ENCODE data around the gene ZFHX3.

DNA sequence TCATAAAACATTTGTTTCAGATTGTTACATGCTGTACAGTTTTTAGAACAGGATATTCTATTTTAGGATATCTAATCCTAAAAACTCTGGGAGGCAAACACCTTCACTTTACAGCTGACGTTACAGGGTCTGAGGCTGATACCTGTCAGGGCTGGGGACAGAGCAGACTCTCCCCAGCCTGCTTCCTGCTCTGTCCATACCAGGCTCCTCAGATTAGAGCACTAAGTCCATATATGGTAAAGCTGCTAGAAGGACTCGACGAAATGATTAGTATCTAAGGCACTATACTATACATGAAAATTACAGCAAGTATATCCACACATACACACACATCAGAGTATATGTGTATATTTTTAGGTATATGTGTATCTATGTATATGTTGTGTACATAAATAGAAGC lies 125.2 kb downstream of the ZFHX3 start:
- no peak for TF ChIP-seq ESRRA (IDR thresholded peaks at IDR 0.05; ENCODE audit: low read length)
- TF ChIP-seq, protein P1, sequence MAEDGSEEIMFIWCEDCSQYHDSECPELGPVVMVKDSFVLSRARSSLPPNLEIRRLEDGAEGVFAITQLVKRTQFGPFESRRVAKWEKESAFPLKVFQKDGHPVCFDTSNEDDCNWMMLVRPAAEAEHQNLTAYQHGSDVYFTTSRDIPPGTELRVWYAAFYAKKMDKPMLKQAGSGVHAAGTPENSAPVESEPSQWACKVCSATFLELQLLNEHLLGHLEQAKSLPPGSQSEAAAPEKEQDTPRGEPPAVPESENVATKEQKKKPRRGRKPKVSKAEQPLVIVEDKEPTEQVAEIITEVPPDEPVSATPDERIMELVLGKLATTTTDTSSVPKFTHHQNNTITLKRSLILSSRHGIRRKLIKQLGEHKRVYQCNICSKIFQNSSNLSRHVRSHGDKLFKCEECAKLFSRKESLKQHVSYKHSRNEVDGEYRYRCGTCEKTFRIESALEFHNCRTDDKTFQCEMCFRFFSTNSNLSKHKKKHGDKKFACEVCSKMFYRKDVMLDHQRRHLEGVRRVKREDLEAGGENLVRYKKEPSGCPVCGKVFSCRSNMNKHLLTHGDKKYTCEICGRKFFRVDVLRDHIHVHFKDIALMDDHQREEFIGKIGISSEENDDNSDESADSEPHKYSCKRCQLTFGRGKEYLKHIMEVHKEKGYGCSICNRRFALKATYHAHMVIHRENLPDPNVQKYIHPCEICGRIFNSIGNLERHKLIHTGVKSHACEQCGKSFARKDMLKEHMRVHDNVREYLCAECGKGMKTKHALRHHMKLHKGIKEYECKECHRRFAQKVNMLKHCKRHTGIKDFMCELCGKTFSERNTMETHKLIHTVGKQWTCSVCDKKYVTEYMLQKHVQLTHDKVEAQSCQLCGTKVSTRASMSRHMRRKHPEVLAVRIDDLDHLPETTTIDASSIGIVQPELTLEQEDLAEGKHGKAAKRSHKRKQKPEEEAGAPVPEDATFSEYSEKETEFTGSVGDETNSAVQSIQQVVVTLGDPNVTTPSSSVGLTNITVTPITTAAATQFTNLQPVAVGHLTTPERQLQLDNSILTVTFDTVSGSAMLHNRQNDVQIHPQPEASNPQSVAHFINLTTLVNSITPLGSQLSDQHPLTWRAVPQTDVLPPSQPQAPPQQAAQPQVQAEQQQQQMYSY (CRISPR knock-in tag; IDR thresholded peaks at IDR 0.05) = no peak
- TF ChIP-seq TCF7 (IDR thresholded peaks at IDR 0.05; ENCODE audit: borderline replicate concordance) = no peak
- TF ChIP-seq CHD2 (IDR thresholded peaks at IDR 0.05; ENCODE audit: borderline replicate concordance, low read depth, low read length) = no peak
- TF ChIP-seq, protein P2, sequence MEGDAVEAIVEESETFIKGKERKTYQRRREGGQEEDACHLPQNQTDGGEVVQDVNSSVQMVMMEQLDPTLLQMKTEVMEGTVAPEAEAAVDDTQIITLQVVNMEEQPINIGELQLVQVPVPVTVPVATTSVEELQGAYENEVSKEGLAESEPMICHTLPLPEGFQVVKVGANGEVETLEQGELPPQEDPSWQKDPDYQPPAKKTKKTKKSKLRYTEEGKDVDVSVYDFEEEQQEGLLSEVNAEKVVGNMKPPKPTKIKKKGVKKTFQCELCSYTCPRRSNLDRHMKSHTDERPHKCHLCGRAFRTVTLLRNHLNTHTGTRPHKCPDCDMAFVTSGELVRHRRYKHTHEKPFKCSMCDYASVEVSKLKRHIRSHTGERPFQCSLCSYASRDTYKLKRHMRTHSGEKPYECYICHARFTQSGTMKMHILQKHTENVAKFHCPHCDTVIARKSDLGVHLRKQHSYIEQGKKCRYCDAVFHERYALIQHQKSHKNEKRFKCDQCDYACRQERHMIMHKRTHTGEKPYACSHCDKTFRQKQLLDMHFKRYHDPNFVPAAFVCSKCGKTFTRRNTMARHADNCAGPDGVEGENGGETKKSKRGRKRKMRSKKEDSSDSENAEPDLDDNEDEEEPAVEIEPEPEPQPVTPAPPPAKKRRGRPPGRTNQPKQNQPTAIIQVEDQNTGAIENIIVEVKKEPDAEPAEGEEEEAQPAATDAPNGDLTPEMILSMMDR (IDR thresholded peaks at IDR 0.05 in 2 of 3, conservative IDR thresholded peaks at IDR 0.05 in 1 of 3; ENCODE audit: control insufficient read depth in 2 of 3, extremely low read depth in 1 of 3, insufficient read depth in 1 of 3, low read depth in 3 of 3, low read length in 3 of 3) = no peak
- TF ChIP-seq CEBPB (IDR thresholded peaks at IDR 0.05; ENCODE audit: borderline replicate concordance in 1 of 2, low read depth in 2 of 2, low read length in 2 of 2) = no peak
- TF ChIP-seq POLR2AphosphoS5 (IDR thresholded peaks at IDR 0.05; ENCODE audit: low read length) = no peak
- TF ChIP-seq YY1 (IDR thresholded peaks at IDR 0.05; ENCODE audit: low read depth, low read length) = no peak
- TF ChIP-seq, protein P3, sequence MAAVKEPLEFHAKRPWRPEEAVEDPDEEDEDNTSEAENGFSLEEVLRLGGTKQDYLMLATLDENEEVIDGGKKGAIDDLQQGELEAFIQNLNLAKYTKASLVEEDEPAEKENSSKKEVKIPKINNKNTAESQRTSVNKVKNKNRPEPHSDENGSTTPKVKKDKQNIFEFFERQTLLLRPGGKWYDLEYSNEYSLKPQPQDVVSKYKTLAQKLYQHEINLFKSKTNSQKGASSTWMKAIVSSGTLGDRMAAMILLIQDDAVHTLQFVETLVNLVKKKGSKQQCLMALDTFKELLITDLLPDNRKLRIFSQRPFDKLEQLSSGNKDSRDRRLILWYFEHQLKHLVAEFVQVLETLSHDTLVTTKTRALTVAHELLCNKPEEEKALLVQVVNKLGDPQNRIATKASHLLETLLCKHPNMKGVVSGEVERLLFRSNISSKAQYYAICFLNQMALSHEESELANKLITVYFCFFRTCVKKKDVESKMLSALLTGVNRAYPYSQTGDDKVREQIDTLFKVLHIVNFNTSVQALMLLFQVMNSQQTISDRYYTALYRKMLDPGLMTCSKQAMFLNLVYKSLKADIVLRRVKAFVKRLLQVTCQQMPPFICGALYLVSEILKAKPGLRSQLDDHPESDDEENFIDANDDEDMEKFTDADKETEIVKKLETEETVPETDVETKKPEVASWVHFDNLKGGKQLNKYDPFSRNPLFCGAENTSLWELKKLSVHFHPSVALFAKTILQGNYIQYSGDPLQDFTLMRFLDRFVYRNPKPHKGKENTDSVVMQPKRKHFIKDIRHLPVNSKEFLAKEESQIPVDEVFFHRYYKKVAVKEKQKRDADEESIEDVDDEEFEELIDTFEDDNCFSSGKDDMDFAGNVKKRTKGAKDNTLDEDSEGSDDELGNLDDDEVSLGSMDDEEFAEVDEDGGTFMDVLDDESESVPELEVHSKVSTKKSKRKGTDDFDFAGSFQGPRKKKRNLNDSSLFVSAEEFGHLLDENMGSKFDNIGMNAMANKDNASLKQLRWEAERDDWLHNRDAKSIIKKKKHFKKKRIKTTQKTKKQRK (IDR thresholded peaks at IDR 0.05; ENCODE audit: low read depth, low read length) = no peak
- no peak for TF ChIP-seq MYC (IDR thresholded peaks at IDR 0.05; ENCODE audit: insufficient read depth, insufficient read length, insufficient replicate concordance, low read length, severe bottlenecking)
